ENCODE measurements around the gene PPIG.
"Not testable (repeated sequence)": the region's sequence is repeated elsewhere in the genome, so short reads cannot be mapped to it uniquely, and the experiment has no call there.

Gene PPIG

GRCh38 chr2:169664978-169665930, 81.1 kb downstream of the PPIG start:
- no peak for DNase-seq (ENCODE audit: low spot score)

- no peak for DNase-seq (ENCODE audit: low spot score)
These were observed 83.4 kb downstream of the PPIG start for GRCh38 chr2:169667583-169667982.

GRCh38 chr2:169670215-169670651, 86.1 kb downstream of the PPIG start:
- no peak for DNase-seq (ENCODE audit: low spot score)

- no peak for DNase-seq (ENCODE audit: low spot score)
These were observed 86.8 kb downstream of the PPIG start for GRCh38 chr2:169670937-169671336.

GRCh38 chr2:169672406-169672805, 88.3 kb downstream of the PPIG start:
- no peak for DNase-seq (ENCODE audit: low spot score)

GRCh38 chr2:169673106-169673505, 89.0 kb downstream of the PPIG start:
- no peak for DNase-seq (ENCODE audit: low spot score)

GRCh38 chr2:169673921-169674320, 89.8 kb downstream of the PPIG start:
- no peak for DNase-seq (ENCODE audit: low spot score)

GRCh38 chr2:169676357-169676756, 92.2 kb downstream of the PPIG start:
- DNase-seq (ENCODE audit: low spot score): no peak

- no peak for DNase-seq (ENCODE audit: low spot score)
These were observed 92.7 kb downstream of the PPIG start for GRCh38 chr2:169676850-169677249.

- DNase-seq (ENCODE audit: low spot score): no peak
These were observed 98.9 kb downstream of the PPIG start for GRCh38 chr2:169683054-169683424.

- no peak for DNase-seq (ENCODE audit: low spot score)
These were observed 99.4 kb downstream of the PPIG start for GRCh38 chr2:169683425-169684134.

- DNase-seq (ENCODE audit: low spot score): no peak
These were observed 100.0 kb downstream of the PPIG start for GRCh38 chr2:169684135-169684565.

GRCh38 chr2:169684712-169685111, 100.6 kb downstream of the PPIG start:
- DNase-seq (ENCODE audit: low spot score): not testable (repeated sequence)

GRCh38 chr2:169686825-169687224, 102.7 kb downstream of the PPIG start:
- not testable (repeated sequence) for DNase-seq (ENCODE audit: low spot score)

- DNase-seq (ENCODE audit: low spot score): not testable (repeated sequence)
These were observed 103.8 kb downstream of the PPIG start for GRCh38 chr2:169687943-169688342.

- DNase-seq (ENCODE audit: low spot score): no peak
These were observed 106.8 kb downstream of the PPIG start for GRCh38 chr2:169690958-169691357.

Measured in ecto neural progenitor cell (in vitro differentiated cells).